ENCODE results near the gene CAMTA1.

- no peak for TF ChIP-seq POLR2A (IDR thresholded peaks at IDR 0.05)
- no peak for TF ChIP-seq CTCF (IDR thresholded peaks at IDR 0.05)
- TF ChIP-seq POLR2AphosphoS5 (IDR thresholded peaks at IDR 0.05): no peak
Observed at GRCh38 chr1:7128293-7128692, 343.0 kb downstream of the CAMTA1 start.

Measured in stomach (tissue), 4 donors.